Endothelial cell of umbilical vein (primary cell): Measurements from ENCODE around the gene KDR. TPM values are rescaled to one million over a fixed set of nuclear protein-coding genes. Genes with fewer than 3 reads are reported as not detected.

Experiments
- BruUV-seq: library from RNA; stranded (reverse); fragments of 400-500 nt; replicated peaks from 2 replicates; lab custom pipeline; 2021; lab: Mats Ljungman, UMichigan
- CTCF ChIA-PET: fragments of 300-600, 350-600 bp; sonication (Branson Sonifier 250); formaldehyde crosslinking; loops from one replicate; lab custom pipeline; 2021; ENCODE audit warnings: antibody characterized with exemption, inconsistent platforms; lab: Charles Lee
- POLR2A ChIA-PET: fragments of 300-600, 350-600 bp; sonication (Branson Sonifier 250); formaldehyde crosslinking; loops from one replicate; lab custom pipeline; 2021; ENCODE audit warnings: antibody characterized with exemption, inconsistent platforms; lab: Charles Lee
- DNase-seq: peaks from one replicate; pipeline ENCODE4 v3.0.0-alpha.2; 2011; ENCODE audit warnings: low read depth, low spot score
- FAIRE-seq: peaks from 2 replicates; lab custom pipeline; 2011; peaks lifted over from hg19 to GRCh38; lab: Jason Lieb, UNC
- H2AFZ ChIP-seq: 2 replicates; pipeline ENCODE4 v1.6.0; 2012; ENCODE audit warnings: low read depth, low read length, control low read depth, inconsistent platforms
- H3K27ac ChIP-seq: 2 replicates; pipeline ENCODE4 v1.5.1; 2011; ENCODE audit warnings: low read depth, mild to moderate bottlenecking, control low read depth, low read length, moderate library complexity; ENCODE audit not compliant: insufficient read depth
- H3K27me3 ChIP-seq, 2 experiments: 2 replicates each; pipeline versions ENCODE4 v1.6.0 to v1.6.1; 2011; ENCODE audit warnings: low read length in 2 of 2, mixed read lengths in 1 of 2; ENCODE audit not compliant: control insufficient read depth in 2 of 2, insufficient read depth in 2 of 2
- H3K36me3 ChIP-seq, 2 experiments: 2 replicates in 1 of 2; 3 replicates in 1 of 2; pipeline ENCODE4 v1.5.1; 2011; ENCODE audit warnings: low read length in 2 of 2, mild to moderate bottlenecking in 1 of 2, moderate library complexity in 1 of 2; ENCODE audit not compliant: control insufficient read depth in 2 of 2, insufficient read depth in 2 of 2; ENCODE audit errors: extremely low read depth in 1 of 2
- H3K4me1 ChIP-seq: 3 replicates; pipeline ENCODE4 v1.5.1; 2011; ENCODE audit warnings: mild to moderate bottlenecking, low read length; ENCODE audit not compliant: control insufficient read depth, insufficient read depth; ENCODE audit errors: extremely low read depth
- H3K4me2 ChIP-seq: 2 replicates; pipeline ENCODE4 v1.6.1; 2011; ENCODE audit warnings: low read length, control low read depth, mixed read lengths; ENCODE audit not compliant: insufficient read depth
- H3K4me3 ChIP-seq, 3 experiments: fragments of 200-600 bp in 1 of 3; sonication (generic), shearing (Covaris generic) in 1 of 3; replicated peaks in 1 of 3; 2 replicates each; pipeline ENCODE4 v1.5.1; 2011 to 2016; ENCODE audit warnings: control low read depth in 3 of 3, low read length in 3 of 3, mild to moderate bottlenecking in 2 of 3, inconsistent platforms in 1 of 3, low read depth in 1 of 3, moderate library complexity in 1 of 3; ENCODE audit not compliant: insufficient read depth in 1 of 3
- H3K79me2 ChIP-seq: 2 replicates; pipeline ENCODE4 v1.6.0; 2012; ENCODE audit warnings: low read length, inconsistent platforms; ENCODE audit not compliant: control insufficient read depth, insufficient read depth
- H3K9ac ChIP-seq: replicated peaks from 2 replicates; pipeline ENCODE3; 2011; ENCODE audit warnings: low read length, control low read depth; ENCODE audit not compliant: insufficient read depth; ENCODE audit errors: extremely low read depth
- H3K9me1 ChIP-seq: replicated peaks from 3 replicates; pipeline ENCODE4 v1.6.0; 2011; ENCODE audit warnings: mild to moderate bottlenecking, low read length; ENCODE audit not compliant: control insufficient read depth, insufficient read depth; ENCODE audit errors: extremely low read depth
- H3K9me3 ChIP-seq: replicated peaks from 2 replicates; pipeline ENCODE4 v1.5.1; 2012; ENCODE audit warnings: low read length, inconsistent platforms; ENCODE audit not compliant: control insufficient read depth, insufficient read depth
- H4K20me1 ChIP-seq: replicated peaks from 2 replicates; pipeline ENCODE3; 2011; ENCODE audit warnings: mild to moderate bottlenecking, low read length; ENCODE audit not compliant: control insufficient read depth, insufficient read depth; ENCODE audit errors: extremely low read depth
- EZH2 ChIP-seq: IDR thresholded peaks from 2 replicates; pipeline ENCODE4 v1.6.1; 2012; ENCODE audit warnings: borderline replicate concordance, low read depth, mild to moderate bottlenecking, moderate library complexity, low read length, inconsistent platforms; ENCODE audit not compliant: severe bottlenecking
- FOS ChIP-seq: IDR thresholded peaks from 2 replicates; pipeline ENCODE4 v1.6.1; 2011; ENCODE audit warnings: mild to moderate bottlenecking, low read length, moderate library complexity, borderline replicate concordance; ENCODE audit not compliant: insufficient read depth
- GATA2 ChIP-seq: IDR thresholded peaks from 2 replicates; pipeline ENCODE4 v1.7.0; 2011; ENCODE audit warnings: low read depth, mild to moderate bottlenecking, moderate library complexity, mixed read lengths, low read length; ENCODE audit not compliant: insufficient read length, insufficient read depth
- JUN ChIP-seq: IDR thresholded peaks from 2 replicates; pipeline ENCODE4 v1.6.1; 2011; ENCODE audit warnings: borderline replicate concordance, low read depth; ENCODE audit not compliant: insufficient read length, insufficient read depth
- MYC ChIP-seq: IDR thresholded peaks from one replicate; pipeline ENCODE4 v1.6.1; 2011; ENCODE audit warnings: mild to moderate bottlenecking, low read depth, low read length
- POLR2A ChIP-seq: IDR thresholded peaks from 2 replicates; pipeline ENCODE4 v1.6.1; 2012; ENCODE audit warnings: low read depth, mild to moderate bottlenecking, control low read depth, low read length
- POLR2AphosphoS5 ChIP-seq: IDR thresholded peaks from 2 replicates; pipeline ENCODE4 v1.6.1; 2012; ENCODE audit warnings: low read depth, mild to moderate bottlenecking, control low read depth, low read length, moderate library complexity; ENCODE audit not compliant: insufficient read depth
- dilution Hi-C: fragments of 300-500 bp; cut with MboI; formaldehyde crosslinking; loops from one replicate; pipeline ENCODE4 v1.15.0; 2019; ENCODE audit warnings: low sequenced_read_pairs; ENCODE audit not compliant: extremely low pct_ligation_motif_present
- intact Hi-C: fragments of 100-400 bp; cut with micrococcal nuclease; formaldehyde crosslinking; loops from one replicate; pipeline ENCODE4 v1.10.0; 2022
- polyA plus RNA-seq, 4 experiments: library from polyadenylated mRNA; depleted of rRNA in 3 of 4; stranded (reverse) in 3 of 4; unstranded in 1 of 4; fragments of >200 nt; gene quantifications; 2 replicates each; pipeline versions ENCODE4 v1.2.1 to v1.2.3, GENCODE V29; 2011 to 2012; ENCODE audit warnings: missing spikeins in 1 of 4
- total RNA-seq: library from RNA; stranded (reverse); gene quantifications from 2 replicates; pipeline ENCODE4 v1.2.3, GENCODE V29; 2021
- TF ChIP-seq, protein P1 (sequence below), 2 donors: IDR thresholded peaks; 1 replicate in 1 of 2; 2 replicates in 1 of 2; pipeline ENCODE4 v1.5.1; 2011; ENCODE audit warnings: low read length in 2 of 2, mild to moderate bottlenecking in 2 of 2, moderate library complexity in 2 of 2, control low read depth in 1 of 2, inconsistent platforms in 1 of 2, low read depth in 1 of 2; ENCODE audit not compliant: insufficient read depth in 1 of 2; ENCODE audit errors: extremely low read depth in 1 of 2
- TF ChIP-seq, protein P2 (sequence below): IDR thresholded peaks from 2 replicates; pipeline ENCODE4 v1.6.1; 2011; ENCODE audit not compliant: insufficient read depth, insufficient read length

KDR gene
- total and polyA plus RNA-seq, 2 donors (not counting 3 experiments of a cell fraction or from before 2014, with no cell fraction given): 80.5 to 145 TPM

DNA sequence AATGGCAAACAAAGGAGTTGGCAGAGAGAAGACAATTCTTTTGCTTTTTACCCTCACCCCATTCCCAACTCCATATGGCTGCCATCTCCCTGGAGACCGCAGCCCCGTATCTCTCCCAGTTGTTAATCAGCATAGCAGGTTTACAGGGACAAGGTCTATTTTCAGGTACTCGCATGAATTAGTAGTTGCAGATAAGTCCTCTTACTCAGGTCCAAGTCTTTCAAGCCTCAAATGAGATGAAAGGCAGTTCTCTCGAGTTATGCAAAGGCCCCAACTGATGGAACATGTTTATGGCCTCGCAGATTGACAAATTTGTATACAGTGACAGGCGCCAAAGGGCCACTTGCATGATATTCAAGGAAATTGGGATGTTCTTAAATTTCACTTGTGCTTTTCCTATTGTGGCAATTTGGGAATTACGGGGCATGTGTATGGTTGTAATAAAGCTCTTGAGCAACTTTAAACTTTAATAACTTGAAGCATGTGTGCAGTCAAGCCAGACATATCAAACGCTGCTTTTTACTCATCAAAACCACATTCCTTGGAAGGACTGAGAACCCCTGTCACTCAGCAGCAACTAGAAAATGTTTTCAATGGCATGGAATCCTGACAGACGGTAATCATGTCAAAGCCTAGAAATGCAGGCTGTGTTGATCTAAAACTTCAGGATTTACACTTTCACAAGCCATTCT lies 45.1 kb downstream of the KDR start:
- dilution Hi-C loops: no loop called here
- Histone ChIP-seq H3K4me2 (peak overlapping the region; percentile 71), H3K4me3 (no peak overlapping the region), H3K9me1 (no peaks in the 10 kb centered on the region), H3K9ac (peak overlapping the region; percentile 83), H2AFZ (no peak overlapping the region), H4K20me1 (no peaks in the 10 kb centered on the region), H3K27me3 (no peaks in the 10 kb centered on the region), H3K9me3 (no peaks in the 10 kb centered on the region), H3K36me3 (peaks cover 22 to 28% of the 10 kb centered on the region in 2 experiments), H3K79me2 (no peaks in the 10 kb centered on the region), H3K4me1 (peaks cover 45% of the 10 kb centered on the region), H3K27ac (peak overlapping the region; percentile 99)
- CTCF ChIA-PET: interaction anchor here (1.1 to 2.3 kb wide), 5 partner anchors 12 to 232 kb away, joined by 4 to 26 read pairs (median 15); no protein-coding TSS in a partner anchor
- BruUV-seq: no TSS peak
- FAIRE-seq (no peak), DNase-seq (no peak)
- POLR2A ChIA-PET: interaction anchor here (2.2 kb wide), 1 partner anchor 12 kb away, joined by 16 read pairs; no protein-coding TSS in a partner anchor
- TF ChIP-seq GATA2 (no peak), JUN (no peak), MYC (no peak), POLR2A (no peak), EZH2 (no peak), POLR2AphosphoS5 (no peak), FOS (no peak)
- TF ChIP-seq, protein P1, sequence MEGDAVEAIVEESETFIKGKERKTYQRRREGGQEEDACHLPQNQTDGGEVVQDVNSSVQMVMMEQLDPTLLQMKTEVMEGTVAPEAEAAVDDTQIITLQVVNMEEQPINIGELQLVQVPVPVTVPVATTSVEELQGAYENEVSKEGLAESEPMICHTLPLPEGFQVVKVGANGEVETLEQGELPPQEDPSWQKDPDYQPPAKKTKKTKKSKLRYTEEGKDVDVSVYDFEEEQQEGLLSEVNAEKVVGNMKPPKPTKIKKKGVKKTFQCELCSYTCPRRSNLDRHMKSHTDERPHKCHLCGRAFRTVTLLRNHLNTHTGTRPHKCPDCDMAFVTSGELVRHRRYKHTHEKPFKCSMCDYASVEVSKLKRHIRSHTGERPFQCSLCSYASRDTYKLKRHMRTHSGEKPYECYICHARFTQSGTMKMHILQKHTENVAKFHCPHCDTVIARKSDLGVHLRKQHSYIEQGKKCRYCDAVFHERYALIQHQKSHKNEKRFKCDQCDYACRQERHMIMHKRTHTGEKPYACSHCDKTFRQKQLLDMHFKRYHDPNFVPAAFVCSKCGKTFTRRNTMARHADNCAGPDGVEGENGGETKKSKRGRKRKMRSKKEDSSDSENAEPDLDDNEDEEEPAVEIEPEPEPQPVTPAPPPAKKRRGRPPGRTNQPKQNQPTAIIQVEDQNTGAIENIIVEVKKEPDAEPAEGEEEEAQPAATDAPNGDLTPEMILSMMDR (IDR thresholded peaks at IDR 0.05; ENCODE audit: extremely low read depth in 1 of 2, insufficient read depth in 1 of 2, low read depth in 1 of 2, low read length in 2 of 2): no peak
- TF ChIP-seq, protein P2, sequence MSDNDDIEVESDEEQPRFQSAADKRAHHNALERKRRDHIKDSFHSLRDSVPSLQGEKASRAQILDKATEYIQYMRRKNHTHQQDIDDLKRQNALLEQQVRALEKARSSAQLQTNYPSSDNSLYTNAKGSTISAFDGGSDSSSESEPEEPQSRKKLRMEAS: no peak
- intact Hi-C loops: loop anchor here (1.0 to 5.0 kb wide), 2 partner anchors 172 to 317 kb away; partner anchors contain the start of gene TMEM165
